GM21526 (cell line): ENCODE data around the gene SREBF2.
A peak's percentile ranks its signal among the peaks of the same experiment; 100 is the strongest.
"Not testable (repeated sequence)": the region's sequence is repeated elsewhere in the genome, so short reads cannot be mapped to it uniquely, and the experiment has no call there.

Experiments used
- ATAC-seq: cut with Tn5 transposase; IDR thresholded peaks from one replicate; pipeline ENCODE4 v1.9.1; 2021; ENCODE audit warnings: moderate library complexity; ENCODE audit not compliant: unreplicated experiment, low FRiP score

Gene SREBF2

DNA sequence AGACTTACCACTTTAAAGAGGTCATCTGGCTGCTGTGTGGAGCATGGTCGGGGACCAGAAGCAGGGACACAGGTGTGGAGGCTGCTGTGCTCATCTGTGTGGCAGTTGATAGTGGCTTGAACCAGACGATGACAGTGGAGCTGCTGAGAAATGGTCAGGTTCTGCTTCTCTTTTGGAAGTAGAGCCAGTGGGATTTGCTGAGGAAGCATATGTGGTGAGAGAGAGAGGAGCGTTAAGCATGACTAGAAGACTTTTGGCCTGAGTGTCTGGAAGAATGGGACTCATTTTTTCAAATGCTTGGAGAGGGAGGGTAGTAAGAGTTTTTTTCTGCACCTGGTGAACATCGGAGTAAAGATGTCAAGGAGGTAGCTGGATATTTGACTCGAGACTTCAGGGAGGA is 12.5 kb upstream of the SREBF2 start:
- ATAC-seq, result no peak

- ATAC-seq, result no peak
Measured at GRCh38 chr22:41821471-41822316, 11.2 kb upstream of the SREBF2 start.

GRCh38 chr22:41822317-41823057 is 10.4 kb upstream of the SREBF2 start:
- no peak for ATAC-seq

DNA sequence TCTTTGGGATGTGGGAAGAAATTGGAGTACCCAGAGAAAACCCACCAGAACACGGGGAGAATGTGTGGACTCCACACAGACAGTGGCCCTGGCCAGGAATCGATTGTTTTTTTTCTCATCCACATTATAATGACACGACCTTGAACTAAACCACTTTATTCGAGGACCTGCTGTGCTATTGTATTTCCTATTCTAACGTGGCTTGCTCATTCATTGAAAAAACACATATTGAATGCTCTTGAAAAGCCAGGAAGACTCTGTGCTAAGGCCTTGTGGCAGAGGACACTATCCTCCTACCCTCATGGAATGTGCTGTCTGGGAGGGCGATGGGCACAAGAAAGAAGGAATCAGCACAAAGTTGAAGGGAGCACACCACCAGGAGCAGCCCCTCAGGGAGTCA is 9.1 kb upstream of the SREBF2 start:
- no peak for ATAC-seq

DNA sequence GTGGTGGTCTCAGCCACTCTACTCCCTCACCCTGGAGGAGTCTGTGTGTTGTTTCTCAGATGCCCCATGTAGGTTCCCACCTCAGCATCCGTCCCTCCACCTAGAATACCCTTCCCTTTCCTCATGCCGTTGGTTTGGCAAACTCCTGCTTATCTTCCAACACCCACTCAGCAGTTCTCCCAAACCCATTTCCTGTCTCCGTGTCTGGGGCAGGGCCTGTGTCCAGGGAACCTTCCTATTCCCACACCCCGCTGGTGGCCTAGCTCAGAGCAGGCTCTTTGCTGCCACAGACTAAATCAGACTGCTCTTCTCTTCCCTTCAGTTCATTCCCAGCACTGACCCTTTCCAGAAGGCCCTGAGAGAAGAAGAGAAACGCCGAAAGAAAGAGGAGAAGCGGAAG is 7.5 kb upstream of the SREBF2 start:
- no peak for ATAC-seq

DNA sequence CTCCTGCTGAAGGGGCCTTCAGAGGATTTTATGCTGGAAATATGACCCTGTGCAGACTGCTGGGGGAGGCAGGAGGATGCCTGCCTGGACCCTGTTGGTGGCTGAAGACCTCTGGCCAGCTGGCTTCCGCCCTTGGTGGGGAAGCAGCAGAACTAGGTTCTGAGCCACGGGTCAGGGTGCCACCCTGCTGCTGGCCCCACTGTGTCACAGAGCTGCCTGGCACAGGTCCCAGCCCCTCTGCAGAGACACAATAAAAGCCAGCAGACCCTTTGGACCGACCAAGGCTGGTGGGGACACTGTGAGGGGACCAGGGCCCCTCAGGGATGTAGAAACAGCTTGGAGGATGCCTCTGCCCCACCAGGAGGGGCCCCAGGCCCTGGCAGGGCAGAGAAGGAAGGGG is 6.9 kb upstream of the SREBF2 start:
- ATAC-seq, result no peak

DNA sequence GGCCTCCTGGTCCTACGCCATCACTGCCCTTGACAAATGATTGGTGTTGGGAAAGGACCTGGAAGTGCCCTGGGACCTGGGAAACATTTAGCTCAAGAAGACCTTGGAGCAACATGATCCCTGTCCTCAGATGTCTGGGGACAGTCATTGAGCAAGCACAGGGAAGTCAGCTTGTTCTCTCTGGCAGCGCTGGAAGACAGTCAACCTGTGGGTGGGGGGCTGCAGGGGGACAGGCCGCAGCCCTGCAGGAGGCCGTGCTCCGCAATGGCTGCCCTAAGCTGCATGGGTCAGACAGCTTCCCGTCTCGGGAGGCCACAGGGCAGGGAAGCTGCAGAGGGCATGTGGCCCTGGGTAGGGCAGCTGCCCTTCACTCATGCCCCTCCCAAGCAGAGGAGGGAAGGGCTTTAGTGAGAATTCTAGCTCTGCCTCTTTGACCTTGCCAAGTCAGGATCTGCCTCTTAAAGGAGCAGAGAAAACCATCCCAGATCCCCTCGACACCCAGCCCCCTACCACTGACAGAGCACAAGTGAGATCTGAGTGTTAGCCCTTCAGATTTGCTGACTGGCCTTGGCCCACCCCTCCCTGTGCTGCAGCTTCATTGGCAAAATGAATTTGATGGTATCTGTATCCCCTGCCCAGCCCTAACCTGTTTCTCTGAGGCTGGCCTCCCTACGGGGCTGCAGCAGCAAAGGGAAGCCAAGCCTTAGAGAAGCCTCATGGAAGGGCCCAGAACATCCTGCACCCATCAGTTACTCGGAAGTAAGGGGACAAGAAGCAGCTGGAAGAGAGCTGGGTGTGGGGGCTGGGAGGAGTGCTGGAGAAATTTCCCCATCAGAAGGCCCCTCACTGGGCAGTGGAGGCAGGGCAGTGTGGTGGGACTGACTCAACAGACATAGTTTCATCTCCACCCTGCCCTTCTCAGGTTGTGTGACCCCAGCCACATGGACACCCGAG is 6.2 kb upstream of the SREBF2 start:
- no peak for ATAC-seq

DNA sequence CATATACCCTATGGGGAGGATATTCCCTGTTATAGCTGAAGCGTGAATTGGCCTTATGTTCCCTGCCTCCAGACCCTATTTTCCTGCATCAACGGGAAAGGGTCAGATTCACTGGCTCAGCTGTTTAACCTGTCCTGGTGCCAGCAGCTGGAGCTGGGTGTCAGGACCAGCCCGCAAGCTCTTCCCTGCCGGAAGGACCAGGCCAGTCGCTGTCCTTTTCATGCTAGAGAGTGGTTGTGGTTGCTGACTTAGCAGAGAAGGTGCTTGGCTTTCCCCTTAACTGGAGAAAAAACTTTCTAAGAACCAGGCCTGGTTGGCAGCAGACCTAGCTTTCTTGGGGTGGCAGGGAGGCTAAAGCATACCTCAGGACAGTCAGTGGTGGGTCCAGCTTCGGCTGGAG is 5.2 kb upstream of the SREBF2 start:
- ATAC-seq, result no peak

DNA sequence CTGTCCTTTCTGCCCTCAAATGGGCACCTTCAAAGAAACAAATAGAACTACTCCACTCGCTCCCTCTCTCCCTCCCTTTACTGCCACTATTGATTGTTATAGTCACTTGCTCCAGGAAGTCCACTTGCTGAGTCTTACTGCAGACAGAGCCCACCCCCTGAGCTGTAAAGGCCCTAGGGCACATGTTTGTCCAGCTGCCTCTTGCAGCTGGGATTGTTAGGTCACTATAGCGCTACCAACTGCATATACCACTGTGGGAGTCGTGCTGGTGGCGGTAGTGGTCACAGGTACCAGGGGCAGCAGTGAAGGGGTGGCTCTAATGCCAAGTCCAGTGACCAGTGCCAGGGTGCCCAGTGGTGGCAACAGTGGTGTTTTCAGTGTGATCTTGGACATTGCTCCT is 4.4 kb upstream of the SREBF2 start:
- no peak for ATAC-seq

DNA sequence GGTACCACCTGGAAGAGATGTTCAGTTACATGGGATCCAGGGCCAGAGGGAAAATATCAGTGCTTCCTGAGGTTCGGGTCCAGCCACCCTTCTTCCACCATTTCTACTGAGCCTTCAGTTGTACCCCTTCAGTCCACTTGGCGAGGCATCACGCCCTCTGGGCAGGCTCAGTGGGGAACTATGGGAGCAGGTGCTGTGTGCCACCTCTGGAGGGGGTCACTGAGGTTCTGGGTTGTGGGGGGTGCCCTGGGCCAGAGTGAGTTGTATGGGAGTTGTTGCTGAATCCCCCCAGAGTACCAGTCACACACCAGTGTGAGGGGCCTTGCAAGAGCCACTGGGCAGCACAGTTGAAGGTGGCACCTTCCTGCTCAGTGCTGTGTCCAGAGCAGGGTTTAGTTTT is 2.7 kb upstream of the SREBF2 start:
- no peak for ATAC-seq

GRCh38 chr22:41831383-41831782 is 1.5 kb upstream of the SREBF2 start:
- ATAC-seq, result no peak

GRCh38 chr22:41831828-41832552 is 915 bp upstream of the SREBF2 start:
- ATAC-seq, result no peak

DNA sequence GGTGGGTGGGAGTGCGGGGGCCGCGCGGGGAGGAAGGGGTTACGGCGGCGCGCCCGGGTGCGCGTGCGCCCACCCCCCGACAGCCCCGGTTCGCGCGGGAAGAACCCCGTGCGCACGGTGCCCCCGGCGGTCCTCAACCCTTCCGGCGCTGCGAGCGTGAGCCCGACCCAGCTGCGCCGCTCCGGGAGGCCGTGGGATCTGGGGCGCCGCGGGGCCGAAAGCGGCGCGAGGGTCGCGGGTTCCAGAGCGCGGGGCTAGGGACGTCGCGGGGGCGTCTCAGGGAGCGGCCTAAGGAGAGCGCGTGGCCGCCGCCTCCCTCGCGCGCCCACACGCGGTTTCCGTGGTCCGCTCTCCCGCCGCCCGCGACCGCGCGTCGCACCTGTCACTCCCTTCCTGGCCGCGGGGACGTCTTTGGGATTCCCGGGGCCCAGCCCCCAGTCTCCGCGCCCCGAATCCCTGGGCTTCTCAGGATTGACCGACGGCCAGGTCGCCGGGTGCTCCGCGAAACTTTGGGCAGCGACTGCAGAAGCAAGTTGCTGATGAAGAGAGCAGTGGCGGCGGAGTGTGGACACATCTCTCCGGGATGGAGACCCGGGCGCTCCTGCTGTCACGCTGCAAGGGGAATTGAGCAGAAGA is 582 bp downstream of the SREBF2 start:
- peak; percentile 12 for ATAC-seq

- ATAC-seq, result no peak
Measured at GRCh38 chr22:41834005-41834944, 1.4 kb downstream of the SREBF2 start.

- ATAC-seq, result not testable (repeated sequence)
Measured at GRCh38 chr22:41835462-41835861, 2.6 kb downstream of the SREBF2 start.

DNA sequence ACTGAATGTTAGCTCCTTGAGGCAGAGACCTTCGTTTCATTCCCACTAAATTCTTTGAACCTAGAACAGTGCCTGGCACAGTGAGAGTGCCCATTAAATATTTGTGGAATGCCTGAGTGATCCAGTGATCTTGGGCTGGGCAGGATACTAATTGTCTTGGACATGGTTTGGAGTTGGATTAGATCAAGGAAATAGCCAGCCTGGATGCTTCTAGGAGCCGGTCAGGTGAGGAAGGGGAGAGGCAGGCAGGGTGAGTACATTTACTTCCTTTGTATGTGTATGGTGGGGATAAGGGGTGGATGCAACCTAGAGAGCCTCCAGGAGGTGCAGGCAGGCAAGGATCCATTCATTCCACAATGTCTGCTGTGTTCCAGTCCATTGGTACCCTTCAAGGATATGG is 3.6 kb downstream of the SREBF2 start:
- ATAC-seq, result no peak

DNA sequence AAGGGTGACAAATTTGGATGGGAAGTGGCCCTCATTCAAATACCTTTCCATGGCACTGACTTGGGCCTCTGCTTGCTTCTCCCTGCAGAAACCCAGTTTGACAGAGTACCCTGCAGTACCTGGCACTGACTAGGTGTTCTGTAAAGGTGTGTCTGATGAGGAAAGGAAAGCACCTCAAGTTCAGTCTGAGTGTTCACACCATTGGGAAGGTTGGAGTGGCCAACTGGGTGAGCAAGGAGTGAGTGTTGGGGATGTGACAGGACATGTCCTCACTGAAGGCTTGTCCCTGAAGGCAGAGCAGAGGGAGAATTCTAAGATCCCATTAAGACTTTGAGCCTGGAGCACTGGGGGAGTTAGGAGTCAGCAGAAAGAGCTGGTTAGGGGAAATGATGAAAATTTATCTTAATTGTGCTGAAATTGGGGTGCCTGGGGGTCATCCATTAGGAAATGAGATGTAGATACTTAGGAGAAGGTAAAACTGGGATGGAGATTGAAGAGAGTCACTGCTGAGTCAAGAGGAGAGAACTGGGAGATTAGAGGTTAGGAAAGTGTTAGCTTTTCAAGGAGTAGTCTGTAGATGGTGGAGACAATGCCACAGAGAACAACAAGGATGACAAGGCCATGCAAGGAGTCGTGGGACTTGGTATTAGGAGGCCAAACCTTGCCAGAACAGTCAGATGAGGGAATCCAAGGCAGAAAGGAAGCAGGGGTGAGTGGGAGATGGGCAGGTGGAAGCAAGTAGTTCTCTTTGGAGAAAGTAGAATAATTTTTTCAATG is 6.1 kb downstream of the SREBF2 start:
- no peak for ATAC-seq

GRCh38 chr22:41840216-41840615 is 7.3 kb downstream of the SREBF2 start:
- ATAC-seq, result no peak
